ENCODE measurements around the gene PCP2. TPM values are rescaled to one million over a fixed set of nuclear protein-coding genes. Genes with fewer than 3 reads are reported as not detected.
A peak's percentile ranks its signal among the peaks of the same experiment; 100 is the strongest.
"Not testable (repeated sequence)": the region's sequence is repeated elsewhere in the genome, so short reads cannot be mapped to it uniquely, and the experiment has no call there.

Gene PCP2
- total RNA-seq, 8 experiments from 2014 or later, result 0.16 to 1.2 (median 0.32) TPM; not detected in 5

GRCh38 chr19:7654401-7654800 lies 20.9 kb upstream of the PCP2 start:
- WGBS, 10 experiments, result 0 to 80% (median 31%) methylated on average over 1 to 8 of the region's 8 CpGs; no CpG with 5 or more reads in 2 of the 10 experiments
- ATAC-seq (replicated peaks in 6 of 8), result peak; percentile 52 to 88 (median 78)
- Histone ChIP-seq H3K27ac (no peak overlapping the region), H3K4me3 (no peak overlapping the region), H3K4me1 (replicated peaks in 1 of 2) (no peaks in the 10 kb centered on the region)
- in situ Hi-C loops (cut with MboI; ENCODE audit: low pct_unique_long_range_greater_than_20kb in 2 of 9, low sequenced_read_pairs in 9 of 9, unreplicated experiment in 9 of 9), result loop anchor here in 1 of 9 experiments (25.0 kb wide), 1 partner anchor 92 kb away; no protein-coding TSS in a partner anchor

GRCh38 chr19:7652061-7652641 lies 18.6 kb upstream of the PCP2 start:
- Histone ChIP-seq H3K4me3 (peak overlapping the region in 2 of 5 donors; percentile 6), H3K27ac (no peak overlapping the region), H3K4me1 (replicated peaks in 1 of 2) (no peaks in the 10 kb centered on the region)
- in situ Hi-C loops (cut with MboI; ENCODE audit: low pct_unique_long_range_greater_than_20kb in 2 of 9, low sequenced_read_pairs in 9 of 9, unreplicated experiment in 9 of 9), result loop anchor here in 1 of 9 experiments (25.0 kb wide), 1 partner anchor 90 kb away; no protein-coding TSS in a partner anchor
- WGBS, 10 experiments, result 0 to 20% (median 6%) methylated on average over 2 to 27 of the region's 28 CpGs; no CpG with 5 or more reads in 2 of the 10 experiments
- ATAC-seq (replicated peaks in 6 of 8), result peak; percentile 66 to 88 (median 78)

DNA sequence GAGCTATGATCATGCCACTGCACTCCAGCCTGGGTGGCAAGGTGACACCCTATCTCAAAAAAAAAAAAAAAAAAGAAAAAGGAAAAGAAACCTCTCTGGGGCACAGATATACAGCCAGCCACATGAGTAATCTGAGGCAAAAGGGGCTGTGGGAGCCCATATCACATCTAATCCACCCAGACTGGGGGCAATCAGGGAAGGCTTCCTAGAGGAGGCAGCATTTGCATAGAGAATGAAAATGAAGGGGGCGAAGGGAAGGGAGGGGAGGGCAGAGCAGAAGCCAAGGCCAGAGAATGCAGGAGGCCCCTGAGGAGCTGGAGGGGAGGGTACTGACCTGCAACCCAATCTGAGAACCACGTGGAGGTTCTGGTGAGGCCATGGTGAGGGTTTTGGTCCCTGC lies 16.6 kb upstream of the PCP2 start:
- no peak overlapping the region for H3K27ac ChIP-seq
- no peak for ATAC-seq (replicated peaks in 6 of 8)
- no peaks in the 10 kb centered on the region for H3K4me1 ChIP-seq (replicated peaks in 1 of 2)
- WGBS, 10 experiments, result 0 to 33% methylated on average over 1 to 2 of the region's 2 CpGs; no CpG with 5 or more reads in 8 of the 10 experiments
- in situ Hi-C loops (cut with MboI; ENCODE audit: low pct_unique_long_range_greater_than_20kb in 2 of 9, low sequenced_read_pairs in 9 of 9, unreplicated experiment in 9 of 9), result loop anchor here in 1 of 9 experiments (25.0 kb wide), 1 partner anchor 88 kb away; no protein-coding TSS in a partner anchor
- H3K4me3 ChIP-seq, result no peak overlapping the region

- Histone ChIP-seq H3K4me3 (no peak overlapping the region), H3K27ac (no peak overlapping the region), H3K4me1 (replicated peaks in 1 of 2) (no peaks in the 10 kb centered on the region)
- no peak for ATAC-seq (replicated peaks in 6 of 8)
- in situ Hi-C loops (cut with MboI; ENCODE audit: low pct_unique_long_range_greater_than_20kb in 2 of 9, low sequenced_read_pairs in 9 of 9, unreplicated experiment in 9 of 9), result no loop called here
- whole genome bisulfite sequencing, 10 experiments, result 0 to 82% (median 72%) methylated on average over 1 to 7 of the region's 15 CpGs; no CpG with 5 or more reads in 2 of the 10 experiments
Observed at GRCh38 chr19:7648265-7649014, 14.9 kb upstream of the PCP2 start.

DNA sequence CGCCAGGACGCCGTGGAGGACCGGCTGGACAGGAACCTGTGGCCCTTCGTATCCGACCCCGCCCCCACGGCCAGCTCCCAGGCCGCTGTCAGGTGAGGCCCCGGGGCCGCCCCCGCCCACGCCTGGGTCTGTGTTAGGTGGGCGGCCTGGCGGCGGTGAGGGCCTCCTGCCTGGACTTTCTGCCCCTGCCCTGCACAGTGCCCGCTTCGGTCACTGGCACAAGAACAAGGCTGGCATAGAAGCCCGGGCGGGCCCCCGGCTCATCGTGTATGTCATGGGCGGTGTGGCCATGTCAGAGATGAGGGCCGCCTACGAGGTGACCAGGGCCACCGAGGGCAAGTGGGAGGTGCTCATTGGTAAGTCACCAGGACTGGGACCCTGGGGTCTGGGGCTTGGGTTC lies 13.6 kb upstream of the PCP2 start:
- in situ Hi-C loops (cut with MboI; ENCODE audit: low pct_unique_long_range_greater_than_20kb in 2 of 9, low sequenced_read_pairs in 9 of 9, unreplicated experiment in 9 of 9), result no loop called here
- Histone ChIP-seq H3K4me3 (no peak overlapping the region), H3K27ac (no peak overlapping the region), H3K4me1 (replicated peaks in 1 of 2) (no peaks in the 10 kb centered on the region)
- ATAC-seq (replicated peaks in 6 of 8), result peak in 1 of 8 experiments; percentile 18
- no CpG with 5 or more reads among the region's 26 CpGs for WGBS, 10 experiments

DNA sequence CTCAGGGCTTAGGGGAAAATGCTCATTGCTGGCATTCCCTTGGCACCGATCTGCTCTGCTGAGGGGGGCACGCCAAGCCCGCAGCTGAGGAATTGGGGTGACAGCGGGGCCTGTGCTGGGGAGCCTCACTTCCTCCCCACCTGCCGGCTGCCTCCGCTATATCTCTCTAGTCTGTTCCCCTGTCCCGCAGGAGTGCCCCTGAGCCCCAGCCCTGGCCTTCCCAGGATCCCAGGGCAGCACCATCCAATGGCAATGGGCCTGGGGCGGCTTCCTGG lies 12.8 kb upstream of the PCP2 start:
- Histone ChIP-seq H3K4me1 (replicated peaks in 1 of 2) (no peaks in the 10 kb centered on the region), H3K27ac (no peak overlapping the region), H3K4me3 (no peak overlapping the region)
- in situ Hi-C loops (cut with MboI; ENCODE audit: low pct_unique_long_range_greater_than_20kb in 2 of 9, low sequenced_read_pairs in 9 of 9, unreplicated experiment in 9 of 9), result no loop called here
- no CpG with 5 or more reads among the region's 8 CpGs for WGBS, 10 experiments
- ATAC-seq (replicated peaks in 6 of 8), result no peak

DNA sequence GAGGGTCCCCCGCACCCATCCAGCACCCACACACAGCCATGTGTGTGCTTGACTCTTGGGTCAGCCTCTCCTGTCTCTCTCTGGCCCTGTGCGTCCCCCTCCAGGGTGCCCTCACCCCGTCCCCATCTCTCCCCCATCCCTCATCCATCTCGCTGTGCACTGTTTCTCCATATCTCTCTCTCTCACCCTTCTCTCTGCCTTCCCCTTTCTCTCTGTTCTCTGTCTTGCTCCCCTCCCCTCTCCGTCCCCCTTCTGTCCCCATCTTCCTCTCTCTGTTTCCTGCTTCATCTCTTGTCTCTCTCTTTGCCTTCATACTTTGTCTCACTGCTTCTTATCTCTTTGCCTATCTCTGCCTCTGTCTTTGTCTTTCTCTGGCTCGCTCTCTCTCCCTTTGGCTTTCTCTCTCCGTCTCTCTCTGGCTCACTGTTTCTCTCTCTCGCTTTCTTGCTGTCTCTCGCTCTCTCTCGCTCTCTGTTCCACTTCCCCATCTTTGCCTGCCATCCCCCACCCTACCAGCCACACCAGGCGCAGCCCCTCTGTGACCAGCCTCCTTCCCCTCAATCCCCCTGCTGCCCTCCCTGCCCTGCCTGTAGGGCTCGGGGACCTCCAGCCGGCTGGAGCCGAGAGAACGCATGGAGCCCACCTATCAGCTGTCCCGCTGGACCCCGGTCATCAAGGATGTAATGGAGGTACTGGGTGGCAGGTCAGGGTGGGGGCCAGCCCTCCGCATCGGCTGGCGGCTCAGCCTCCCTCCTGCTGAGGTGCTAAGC lies 12.3 kb upstream of the PCP2 start:
- Histone ChIP-seq H3K4me1 (replicated peaks in 1 of 2) (no peaks in the 10 kb centered on the region), H3K27ac (no peak overlapping the region), H3K4me3 (no peak overlapping the region)
- no peak for ATAC-seq (replicated peaks in 6 of 8)
- 44 to 74% (median 61%) methylated on average over 3 to 7 of the region's 20 CpGs; no CpG with 5 or more reads in 4 of the 10 experiments for WGBS, 10 experiments
- in situ Hi-C loops (cut with MboI; ENCODE audit: low pct_unique_long_range_greater_than_20kb in 2 of 9, low sequenced_read_pairs in 9 of 9, unreplicated experiment in 9 of 9), result no loop called here

DNA sequence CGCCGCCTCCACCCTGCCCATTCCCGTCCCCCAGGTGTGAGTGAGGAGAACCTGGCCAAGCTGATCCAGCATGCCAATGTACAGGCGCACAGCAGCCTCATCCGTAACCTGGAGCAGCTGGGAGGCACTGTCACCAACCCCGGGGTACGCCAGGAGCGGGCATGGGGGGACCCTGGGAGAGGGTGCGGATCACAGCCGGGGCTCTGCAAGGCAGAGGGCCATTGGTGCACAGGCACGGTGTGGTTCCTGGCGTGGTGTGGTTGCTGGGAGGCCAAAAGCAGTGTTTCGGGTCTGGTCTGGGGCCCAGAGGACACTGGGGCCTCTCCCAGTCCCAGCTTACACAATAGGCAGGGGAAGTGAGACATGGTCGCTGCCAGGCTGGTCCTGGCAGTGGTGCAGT lies 11.6 kb upstream of the PCP2 start:
- no peak overlapping the region for H3K27ac ChIP-seq
- no peak for ATAC-seq (replicated peaks in 6 of 8)
- H3K4me3 ChIP-seq, result no peak overlapping the region
- no peaks in the 10 kb centered on the region for H3K4me1 ChIP-seq (replicated peaks in 1 of 2)
- WGBS, 10 experiments, result 100% methylated on average over 2 of the region's 14 CpGs; no CpG with 5 or more reads in 9 of the 10 experiments
- in situ Hi-C loops (cut with MboI; ENCODE audit: low pct_unique_long_range_greater_than_20kb in 2 of 9, low sequenced_read_pairs in 9 of 9, unreplicated experiment in 9 of 9), result no loop called here

DNA sequence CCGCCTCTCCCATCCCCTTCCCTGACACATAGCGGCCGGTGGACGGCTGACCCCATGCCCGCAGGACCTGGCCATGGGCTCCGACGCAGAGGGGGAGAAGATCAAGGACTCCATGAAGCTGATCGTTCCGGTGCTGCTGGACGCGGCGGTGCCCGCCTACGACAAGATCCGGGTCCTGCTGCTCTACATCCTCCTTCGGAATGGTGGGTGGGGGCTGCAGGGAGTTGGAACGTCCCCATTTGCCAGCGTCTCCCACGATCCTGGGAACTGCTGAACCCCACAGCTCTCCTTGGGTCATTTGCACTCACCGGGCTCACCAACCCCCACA lies 11.0 kb upstream of the PCP2 start:
- H3K4me3 ChIP-seq, result no peak overlapping the region
- ATAC-seq (replicated peaks in 6 of 8), result no peak
- WGBS, 10 experiments, result 60 to 100% (median 95%) methylated on average over 2 to 14 of the region's 20 CpGs; no CpG with 5 or more reads in 7 of the 10 experiments
- no peak overlapping the region for H3K27ac ChIP-seq
- in situ Hi-C loops (cut with MboI; ENCODE audit: low pct_unique_long_range_greater_than_20kb in 2 of 9, low sequenced_read_pairs in 9 of 9, unreplicated experiment in 9 of 9), result no loop called here
- H3K4me1 ChIP-seq (replicated peaks in 1 of 2), result no peaks in the 10 kb centered on the region

DNA sequence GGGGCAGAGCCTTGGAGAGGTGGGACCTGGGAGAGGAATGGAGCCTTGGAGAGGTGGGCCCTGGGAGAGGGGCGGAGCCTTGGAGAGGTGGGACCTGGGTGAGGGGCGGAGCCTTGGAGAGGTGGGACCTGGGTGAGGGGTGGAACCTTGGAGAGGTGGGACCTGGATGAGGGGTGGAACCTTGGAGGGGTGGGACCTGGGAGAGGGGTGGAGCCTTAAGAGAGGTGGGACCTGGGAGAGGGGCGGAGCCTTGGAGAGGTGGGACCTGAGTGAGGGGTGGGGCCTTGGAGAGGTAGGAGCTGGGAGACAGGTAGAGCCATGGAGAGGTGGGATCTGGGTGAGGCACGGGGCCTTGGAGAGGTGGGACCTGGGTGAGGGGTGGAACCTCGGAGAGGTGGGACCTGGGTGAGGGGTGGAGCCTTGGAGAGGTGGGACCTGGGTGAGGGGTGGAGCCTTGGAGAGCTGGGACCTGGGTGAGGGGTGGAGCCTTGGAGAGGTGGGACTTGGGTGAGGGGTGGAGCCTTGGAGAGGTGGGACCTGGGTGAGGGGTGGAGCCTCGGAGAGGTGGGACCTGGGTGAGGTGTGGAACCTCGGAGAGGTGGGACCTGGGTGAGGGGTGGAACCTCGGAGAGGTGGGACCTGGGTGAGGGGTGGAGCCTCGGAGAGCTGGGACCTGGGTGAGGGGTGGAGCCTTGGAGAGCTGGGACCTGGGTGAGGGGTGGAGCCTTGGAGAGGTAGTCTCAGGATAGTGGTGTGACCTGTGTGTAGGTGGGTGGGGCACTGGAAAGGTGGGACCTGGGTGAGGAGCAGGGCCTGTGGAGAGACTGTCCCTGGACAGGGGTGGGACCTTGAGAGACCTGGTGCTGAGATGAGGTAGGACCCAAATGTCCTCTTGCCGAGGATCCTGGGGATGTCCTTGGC lies 10.4 kb upstream of the PCP2 start:
- H3K4me1 ChIP-seq (replicated peaks in 1 of 2); H3K4me3 ChIP-seq; in situ Hi-C loops (cut with MboI; ENCODE audit: low pct_unique_long_range_greater_than_20kb in 2 of 9, low sequenced_read_pairs in 9 of 9, unreplicated experiment in 9 of 9); H3K27ac ChIP-seq; ATAC-seq (replicated peaks in 6 of 8): not testable (repeated sequence)
- WGBS, 10 experiments, result 71% methylated on average over 1 of the region's 10 CpGs; no CpG with 5 or more reads in 9 of the 10 experiments

GRCh38 chr19:7643031-7643415 lies 9.5 kb upstream of the PCP2 start:
- Histone ChIP-seq H3K4me1 (replicated peaks in 1 of 2) (no peaks in the 10 kb centered on the region), H3K27ac (no peak overlapping the region), H3K4me3 (no peak overlapping the region)
- in situ Hi-C loops (cut with MboI; ENCODE audit: low pct_unique_long_range_greater_than_20kb in 2 of 9, low sequenced_read_pairs in 9 of 9, unreplicated experiment in 9 of 9), result no loop called here
- WGBS, 10 experiments, result 100% methylated on average over 2 of the region's 8 CpGs; no CpG with 5 or more reads in 9 of the 10 experiments
- ATAC-seq (replicated peaks in 6 of 8), result no peak

DNA sequence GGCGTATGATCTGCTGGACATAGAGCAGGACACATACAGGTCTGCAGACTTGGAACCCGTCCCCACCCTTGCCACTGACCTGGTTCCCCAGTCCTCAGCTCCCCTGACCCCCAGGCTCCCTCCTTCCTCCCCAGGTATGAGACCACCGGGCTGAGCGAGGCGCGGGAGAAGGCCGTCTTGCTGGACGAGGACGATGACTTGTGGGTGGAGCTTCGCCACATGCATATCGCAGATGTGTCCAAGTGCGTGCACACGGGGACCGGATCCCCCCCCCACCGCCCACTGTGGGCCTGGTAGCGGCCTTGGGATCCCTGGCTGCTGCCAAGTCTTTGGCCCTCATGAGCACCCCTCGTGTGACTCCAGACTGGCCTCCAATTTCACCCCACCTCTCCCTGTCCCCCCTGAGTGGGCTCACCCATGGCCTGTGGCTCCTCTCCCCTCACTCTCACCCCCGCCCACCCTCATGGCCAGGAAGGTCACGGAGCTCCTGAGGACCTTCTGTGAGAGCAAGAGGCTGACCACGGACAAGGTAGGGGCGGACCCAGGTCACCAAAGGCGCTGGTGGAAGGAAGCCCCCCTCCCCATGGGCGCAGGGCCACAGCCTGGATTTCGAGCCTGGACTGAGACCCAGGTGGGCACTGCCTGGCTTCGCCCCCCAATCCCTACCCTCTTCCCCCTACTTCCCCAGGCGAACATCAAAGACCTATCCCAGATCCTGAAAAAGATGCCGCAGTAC lies 8.9 kb upstream of the PCP2 start:
- in situ Hi-C loops (cut with MboI; ENCODE audit: low pct_unique_long_range_greater_than_20kb in 2 of 9, low sequenced_read_pairs in 9 of 9, unreplicated experiment in 9 of 9), result no loop called here
- Histone ChIP-seq H3K27ac (no peak overlapping the region), H3K4me3 (no peak overlapping the region), H3K4me1 (replicated peaks in 1 of 2) (no peaks in the 10 kb centered on the region)
- WGBS, 10 experiments, result 50 to 100% methylated on average over 1 of the region's 27 CpGs; no CpG with 5 or more reads in 8 of the 10 experiments
- ATAC-seq (replicated peaks in 6 of 8), result no peak

All from motor neuron (in vitro differentiated cells).